ENCODE results near the gene TRIM54.

TRIM54 gene

GRCh38 chr2:27356056-27356381, 73.8 kb downstream of the TRIM54 start:
- Histone ChIP-seq H3K36me3 (ENCODE audit: insufficient read depth, low read length) (no peaks in the 10 kb centered on the region), H2AFZ (ENCODE audit: low read length, unreplicated experiment) (peak overlapping the region; percentile 90), H3K4me1 (ENCODE audit: control insufficient read depth, insufficient read depth, low read length, unreplicated experiment) (peaks cover 20% of the 10 kb centered on the region), H3K4me3 (ENCODE audit: low read depth, low read length) (peak overlapping the region; percentile 85), H3K79me2 (ENCODE audit: control insufficient read depth, insufficient read depth, low read length, unreplicated experiment) (peaks cover 54% of the 10 kb centered on the region), H3K27me3 (ENCODE audit: insufficient read depth, low read length) (no peaks in the 10 kb centered on the region), H3K27ac (ENCODE audit: low read depth, low read length) (peak overlapping the region; percentile 83)

DNA sequence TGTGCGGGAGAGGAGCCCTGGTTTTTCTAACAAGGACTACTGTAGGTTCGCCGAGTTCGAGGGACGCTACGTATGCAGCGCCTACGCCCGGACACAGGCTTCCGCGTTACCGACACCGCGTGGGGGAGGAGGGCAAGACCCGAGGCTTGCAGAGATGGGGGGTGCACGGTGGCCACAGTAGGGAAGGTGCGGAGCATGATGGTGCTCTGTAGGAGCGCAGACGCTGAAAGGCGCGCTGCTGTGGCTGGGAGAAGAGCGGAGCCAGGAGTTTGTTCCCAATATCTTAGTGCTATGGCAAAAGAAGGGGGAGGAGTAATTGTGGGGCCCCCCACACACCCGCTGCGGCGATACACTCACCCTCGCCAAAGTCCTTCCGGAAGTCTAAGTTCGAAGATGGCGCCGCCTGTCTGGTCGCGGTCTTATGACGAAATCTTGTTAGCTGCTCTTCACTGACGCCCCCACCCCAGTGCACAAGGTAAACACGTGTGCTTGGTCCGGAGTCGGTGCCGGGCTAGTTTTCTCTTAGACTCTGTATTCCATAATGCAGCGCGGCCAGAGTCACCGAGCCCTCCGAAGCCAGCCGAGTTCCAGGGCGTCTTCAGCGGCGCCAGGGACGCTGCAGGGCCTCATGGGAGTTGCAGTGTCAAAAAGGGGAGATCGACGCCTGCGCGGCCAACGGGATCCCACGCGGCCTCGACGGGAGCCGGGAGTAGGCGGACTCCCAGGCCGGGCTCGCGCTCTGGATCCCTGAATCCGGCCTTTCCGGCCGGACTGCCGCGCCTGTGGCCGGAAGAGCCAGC, 74.4 kb downstream of the TRIM54 start, which contains the start of gene GTF3C2:
Gene GTF3C2 (minus strand): TSS at position 383 of the 800 bp plus-strand sequence. CDS start 13,210 bp downstream, outside the sequence.
- H3K4me1 ChIP-seq (ENCODE audit: control insufficient read depth, insufficient read depth, low read length, unreplicated experiment): peaks cover 20% of the 10 kb centered on the region
- no peaks in the 10 kb centered on the region for H3K27me3 ChIP-seq (ENCODE audit: insufficient read depth, low read length)
- H3K4me3 ChIP-seq (ENCODE audit: low read depth, low read length): peak within 1 kb of the TSS; percentile 85
- H2AFZ ChIP-seq (ENCODE audit: low read length, unreplicated experiment): peak within 1 kb of the TSS; percentile 90
- H3K79me2 ChIP-seq (ENCODE audit: control insufficient read depth, insufficient read depth, low read length, unreplicated experiment): peaks cover 51% of the 10 kb centered on the region
- peak within 1 kb of the TSS; percentile 83 for H3K27ac ChIP-seq (ENCODE audit: low read depth, low read length)
- H3K36me3 ChIP-seq (ENCODE audit: insufficient read depth, low read length): no peaks in the 10 kb centered on the region
